Epithelial cell of proximal tubule (primary cell): ENCODE data around the gene DIS3. TPM values are rescaled to one million over a fixed set of nuclear protein-coding genes. Genes with fewer than 3 reads are reported as not detected.
"Not testable (repeated sequence)": the region's sequence is repeated elsewhere in the genome, so short reads cannot be mapped to it uniquely, and the experiment has no call there.

Experiments used
- DNase-seq: peaks from one replicate; pipeline ENCODE4 v3.0.0-alpha.2; 2011; ENCODE audit warnings: low read depth
- H3K4me3 ChIP-seq: 2 replicates; pipeline ENCODE4 v1.5.1; 2011; ENCODE audit warnings: low read depth, mild to moderate bottlenecking, low read length
- total RNA-seq: library from RNA; depleted of rRNA; stranded (reverse); fragments of >200 nt; gene quantifications from 2 replicates; pipeline ENCODE4 v1.2.3, GENCODE V29; 2015
- TF ChIP-seq, protein P1 (sequence below): conservative IDR thresholded peaks from 2 replicates; pipeline ENCODE4 v1.5.1; 2012; ENCODE audit warnings: low read depth, mild to moderate bottlenecking, low read length

DIS3 gene
- total RNA-seq, 1 donor from 2014 or later = 27.4 TPM

DNA sequence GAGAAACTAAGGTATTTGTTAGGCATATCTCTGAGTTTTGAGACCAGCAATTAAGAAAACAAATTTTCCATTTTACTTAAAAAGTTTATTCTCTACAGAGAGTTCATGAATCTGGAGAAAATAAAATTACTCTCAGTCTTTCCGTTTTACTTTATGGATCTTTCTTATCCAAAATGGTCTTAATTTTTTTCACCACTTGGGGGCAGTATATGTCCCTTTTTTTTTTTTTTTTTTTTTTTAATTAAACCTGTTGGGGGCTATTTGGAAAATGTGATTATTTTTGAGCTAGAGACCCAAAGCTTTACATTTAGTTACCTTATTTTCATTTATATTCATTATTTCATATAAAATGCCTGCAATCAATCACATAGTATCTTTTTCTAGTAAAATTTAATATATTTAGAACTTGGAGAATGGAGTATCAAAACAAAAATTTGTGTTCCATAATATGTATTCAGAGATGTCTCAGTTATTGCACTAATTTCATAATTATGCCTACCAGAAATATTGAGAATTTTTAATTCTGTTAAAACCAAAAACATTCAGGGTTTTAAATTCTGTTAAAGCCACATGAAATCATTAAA is 27.3 kb upstream of the DIS3 start:
- DNase-seq = no peak
- H3K4me3 ChIP-seq = no peak overlapping the region
- TF ChIP-seq, protein P1, sequence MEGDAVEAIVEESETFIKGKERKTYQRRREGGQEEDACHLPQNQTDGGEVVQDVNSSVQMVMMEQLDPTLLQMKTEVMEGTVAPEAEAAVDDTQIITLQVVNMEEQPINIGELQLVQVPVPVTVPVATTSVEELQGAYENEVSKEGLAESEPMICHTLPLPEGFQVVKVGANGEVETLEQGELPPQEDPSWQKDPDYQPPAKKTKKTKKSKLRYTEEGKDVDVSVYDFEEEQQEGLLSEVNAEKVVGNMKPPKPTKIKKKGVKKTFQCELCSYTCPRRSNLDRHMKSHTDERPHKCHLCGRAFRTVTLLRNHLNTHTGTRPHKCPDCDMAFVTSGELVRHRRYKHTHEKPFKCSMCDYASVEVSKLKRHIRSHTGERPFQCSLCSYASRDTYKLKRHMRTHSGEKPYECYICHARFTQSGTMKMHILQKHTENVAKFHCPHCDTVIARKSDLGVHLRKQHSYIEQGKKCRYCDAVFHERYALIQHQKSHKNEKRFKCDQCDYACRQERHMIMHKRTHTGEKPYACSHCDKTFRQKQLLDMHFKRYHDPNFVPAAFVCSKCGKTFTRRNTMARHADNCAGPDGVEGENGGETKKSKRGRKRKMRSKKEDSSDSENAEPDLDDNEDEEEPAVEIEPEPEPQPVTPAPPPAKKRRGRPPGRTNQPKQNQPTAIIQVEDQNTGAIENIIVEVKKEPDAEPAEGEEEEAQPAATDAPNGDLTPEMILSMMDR = peak; percentile 46

DNA sequence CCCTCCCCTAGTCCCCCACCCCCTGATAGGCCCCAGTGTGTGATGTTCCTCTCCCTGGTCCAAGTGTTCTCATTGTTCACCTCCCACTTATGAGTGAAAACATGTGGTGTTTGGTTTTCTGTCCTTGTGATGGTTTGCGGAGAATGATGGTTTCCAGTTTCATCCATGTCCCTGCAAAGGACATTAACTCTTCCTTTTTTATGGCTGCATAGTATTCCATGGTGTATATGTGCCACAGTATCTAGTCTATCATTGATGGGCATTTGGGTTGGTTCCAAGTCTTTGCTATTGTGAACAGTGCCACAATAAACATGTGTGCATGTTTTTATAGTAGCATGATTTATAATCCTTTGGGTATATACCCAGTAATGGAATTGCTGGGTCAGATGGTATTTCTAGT is 24.8 kb upstream of the DIS3 start:
- H3K4me3 ChIP-seq, DNase-seq: not testable (repeated sequence)

DNA sequence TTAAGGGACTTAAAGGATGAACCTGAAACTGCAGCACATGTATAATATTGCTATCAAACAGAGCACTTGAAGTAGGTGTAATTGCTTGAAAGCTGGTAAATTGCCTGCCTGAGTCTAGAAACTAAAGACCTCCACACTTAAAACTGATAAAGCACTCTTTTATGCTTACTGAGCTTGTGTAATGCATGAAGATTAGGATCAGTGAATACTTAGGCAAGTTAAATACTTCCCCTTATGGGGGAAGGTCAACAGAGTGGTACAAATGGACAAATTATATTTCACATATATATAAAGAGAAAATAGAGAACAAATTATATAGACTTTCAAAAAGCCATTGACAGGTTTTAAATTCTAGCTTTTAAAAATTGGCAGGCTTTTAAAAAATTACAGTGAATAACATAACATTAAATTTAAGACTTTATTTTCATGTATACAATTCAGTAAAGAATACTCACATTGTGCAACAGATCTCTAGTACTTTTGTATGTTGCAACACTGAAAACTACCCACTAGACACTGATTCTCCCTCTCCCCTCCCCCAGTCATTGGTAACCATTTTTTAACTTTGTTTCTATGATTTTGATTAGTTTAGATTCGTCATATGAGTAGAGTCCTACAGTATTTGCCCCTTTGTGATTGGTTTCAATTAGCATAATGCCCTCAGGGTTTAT is 24.1 kb upstream of the DIS3 start:
- no peak for DNase-seq
- TF ChIP-seq, protein P1 = no peak
- H3K4me3 ChIP-seq = no peak overlapping the region

DNA sequence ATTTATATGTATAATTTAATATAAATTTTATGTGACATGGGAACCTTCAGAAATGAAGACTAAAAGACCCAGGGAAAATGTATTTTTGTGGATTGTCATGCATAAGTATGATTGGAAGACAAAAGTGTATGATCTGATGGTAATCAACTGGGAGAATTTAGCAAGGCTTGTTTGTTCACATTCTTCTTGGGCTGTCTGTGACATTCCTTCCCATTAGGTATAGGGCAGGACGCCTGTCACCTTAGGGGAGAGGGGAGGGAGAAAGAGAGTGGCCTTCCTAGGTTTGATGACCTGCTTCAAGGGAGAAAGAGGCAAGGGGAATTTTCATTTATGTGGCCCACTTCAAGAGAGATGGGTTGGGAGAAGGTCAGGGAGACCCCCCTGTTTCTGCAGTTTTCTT is 22.6 kb upstream of the DIS3 start:
- TF ChIP-seq, protein P1 = no peak
- no peak overlapping the region for H3K4me3 ChIP-seq
- no peak for DNase-seq

DNA sequence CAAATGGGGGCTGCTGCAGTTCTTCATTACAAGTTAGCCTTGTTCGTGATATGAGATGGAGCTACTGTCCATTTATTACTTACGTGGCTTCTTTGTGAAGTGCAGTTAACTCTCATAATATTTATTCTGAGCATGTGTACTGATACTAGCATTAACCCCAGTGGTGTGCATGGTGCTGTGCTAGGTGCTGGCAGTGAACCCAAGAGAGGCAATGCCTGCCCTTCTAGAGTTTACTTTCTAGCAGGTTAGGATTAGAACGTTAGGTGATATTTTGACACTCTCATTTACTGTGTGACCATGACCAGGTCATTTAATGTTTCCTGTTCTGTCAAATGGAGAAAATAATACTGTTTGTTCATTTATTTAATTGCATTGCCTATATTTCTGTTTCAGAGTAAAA is 17.1 kb upstream of the DIS3 start:
- no peak for DNase-seq
- no peak overlapping the region for H3K4me3 ChIP-seq
- TF ChIP-seq, protein P1 = no peak

DNA sequence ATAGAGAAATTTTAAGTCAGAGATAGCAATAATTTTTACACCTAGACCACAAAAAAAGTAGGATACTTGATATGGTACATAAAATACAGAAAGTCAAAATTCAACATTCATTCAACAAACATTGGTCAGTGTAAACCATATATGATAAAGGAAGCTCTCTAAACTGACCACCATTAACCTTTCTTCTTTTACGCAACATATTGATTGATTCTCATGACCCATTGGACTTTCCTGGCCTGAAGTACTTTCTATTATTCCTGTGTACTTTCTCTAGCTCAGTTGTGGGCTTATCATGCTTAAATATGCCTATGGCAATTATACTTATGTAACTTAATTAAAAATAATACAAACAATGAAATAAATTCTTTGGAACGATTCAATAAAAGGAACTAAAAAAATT is 10.9 kb upstream of the DIS3 start:
- no peak for DNase-seq
- TF ChIP-seq, protein P1 = no peak
- no peak overlapping the region for H3K4me3 ChIP-seq

DNA sequence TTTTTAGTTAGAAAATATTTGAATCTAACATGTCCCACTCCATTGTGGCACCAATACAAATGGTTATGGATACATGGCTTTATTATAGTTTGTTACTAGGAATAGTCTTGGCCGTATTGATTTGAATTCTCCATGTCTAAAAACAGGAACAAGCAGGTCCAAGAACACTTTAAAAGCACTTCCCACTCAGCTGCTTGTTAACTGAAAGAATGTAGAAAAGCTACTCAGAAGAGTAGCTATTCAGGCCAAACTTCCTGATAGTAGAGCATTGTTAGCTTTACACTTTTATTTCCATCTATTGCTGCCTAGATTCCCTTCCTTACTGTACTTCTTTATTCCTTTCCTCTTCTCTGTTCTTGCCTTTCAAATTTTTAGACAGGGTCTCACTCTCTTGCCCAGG is 7.1 kb upstream of the DIS3 start:
- TF ChIP-seq, protein P1 = no peak
- DNase-seq = no peak
- no peak overlapping the region for H3K4me3 ChIP-seq

DNA sequence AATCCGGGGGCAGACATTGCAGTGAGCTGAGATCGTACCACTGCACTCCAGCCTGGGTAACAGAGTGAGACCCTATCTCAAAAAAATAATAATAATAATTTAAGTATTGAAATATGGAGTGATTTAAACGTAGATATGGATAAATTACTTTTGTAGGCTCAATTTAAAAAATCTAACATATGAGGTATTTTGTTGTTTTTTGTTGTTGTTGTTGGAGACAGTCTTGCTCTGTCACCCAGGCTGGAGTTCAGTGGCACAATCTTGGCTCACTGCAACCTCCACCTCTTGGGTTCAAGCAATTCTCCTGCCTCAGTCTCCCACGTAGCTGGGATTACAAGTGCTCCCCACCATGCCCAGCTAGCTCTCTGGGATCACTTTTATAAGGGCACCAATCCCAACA is 3.0 kb upstream of the DIS3 start:
- not testable (repeated sequence) for DNase-seq, H3K4me3 ChIP-seq
